GM13976 (cell line): Measurements from ENCODE around the gene TMEM187.

Experiments used
- DNase-seq: peaks from one replicate; pipeline ENCODE4 v3.0.0; 2012; ENCODE audit warnings: low spot score
- CTCF ChIP-seq: IDR thresholded peaks from 2 replicates; pipeline ENCODE4 v1.5.1; 2012; ENCODE audit warnings: borderline replicate concordance, mild to moderate bottlenecking; ENCODE audit not compliant: insufficient read depth; ENCODE audit errors: extremely low read depth, missing control alignments, control extremely low read depth
- in situ Hi-C: fragments of 300-500 bp; cut with MboI; formaldehyde crosslinking; loops from one replicate; pipeline ENCODE4 v1.12.0; 2022; ENCODE audit warnings: low sequenced_read_pairs, mixed read lengths, inconsistent platforms; ENCODE audit not compliant: unreplicated experiment

The TMEM187 gene

GRCh38 chrX:154028502-154029184, 56.1 kb downstream of the TMEM187 start:
- in situ Hi-C loops, result no loop called here
- TF ChIP-seq CTCF, result no peak
- no peak for DNase-seq

GRCh38 chrX:154029439-154029838, 56.9 kb downstream of the TMEM187 start:
- in situ Hi-C loops, result no loop called here
- no peak for TF ChIP-seq CTCF
- DNase-seq, result no peak

- DNase-seq, result no peak
- no peak for TF ChIP-seq CTCF
- in situ Hi-C loops, result no loop called here
Measured at GRCh38 chrX:154030266-154030665, 57.7 kb downstream of the TMEM187 start.

GRCh38 chrX:154030715-154031305, 58.3 kb downstream of the TMEM187 start:
- in situ Hi-C loops, result no loop called here
- no peak for TF ChIP-seq CTCF

GRCh38 chrX:154032160-154032559, 59.6 kb downstream of the TMEM187 start:
- TF ChIP-seq CTCF, result no peak
- no peak for DNase-seq
- in situ Hi-C loops, result no loop called here

More at GRCh38 chrX:154030715-154031305, 58.3 kb downstream of the TMEM187 start:
- DNase-seq, result no peak

- TF ChIP-seq CTCF, result no peak
- in situ Hi-C loops, result no loop called here
Measured at GRCh38 chrX:154032653-154033052, 60.1 kb downstream of the TMEM187 start.

More at GRCh38 chrX:154032653-154033052, 60.1 kb downstream of the TMEM187 start:
- DNase-seq, result no peak
